Loucy (cell line): ENCODE results near the gene HSPA4L.

Source experiments
- H2AFZ ChIP-seq: fragments of 200-600 bp; sonication (generic); 2 replicates; pipeline ENCODE4 v1.6.0; 2016; ENCODE audit warnings: antibody characterized with exemption, mild to moderate bottlenecking, low read length, moderate library complexity
- H3F3A ChIP-seq: fragments of 200-600 bp; 2 replicates; pipeline ENCODE4 v1.6.0; 2016; ENCODE audit warnings: antibody characterized with exemption, low read depth, mild to moderate bottlenecking
- H3K27me3 ChIP-seq: fragments of 200-600 bp; sonication (generic); 2 replicates; pipeline ENCODE4 v1.6.1; 2014; ENCODE audit warnings: low read length, mild to moderate bottlenecking; ENCODE audit not compliant: insufficient read depth, poor library complexity, severe bottlenecking
- H3K36me3 ChIP-seq: fragments of 200-600 bp; sonication (generic); 2 replicates; pipeline ENCODE4 v1.6.1; 2016; ENCODE audit warnings: low read length; ENCODE audit not compliant: insufficient read depth
- H3K4me1 ChIP-seq: fragments of 200-600 bp; sonication (generic); 2 replicates; pipeline ENCODE4 v1.5.1; 2014; ENCODE audit warnings: low read length, mild to moderate bottlenecking; ENCODE audit not compliant: insufficient read depth, poor library complexity, severe bottlenecking
- H3K4me2 ChIP-seq: fragments of 200-600 bp; sonication (generic); 2 replicates; pipeline ENCODE4 v1.6.0; 2014; ENCODE audit warnings: antibody characterized with exemption, low read length, low read depth, mild to moderate bottlenecking; ENCODE audit not compliant: poor library complexity, severe bottlenecking
- H3K4me3 ChIP-seq: fragments of 200-600 bp; sonication (generic); 2 replicates; pipeline ENCODE4 v1.5.1; 2014; ENCODE audit warnings: low read length, mild to moderate bottlenecking, mixed read lengths; ENCODE audit not compliant: poor library complexity, severe bottlenecking
- H3K79me2 ChIP-seq: fragments of 200-600 bp; sonication (generic); 2 replicates; pipeline ENCODE4 v1.6.1; 2014; ENCODE audit warnings: low read length; ENCODE audit not compliant: insufficient read depth
- H3K9ac ChIP-seq: fragments of 200-600 bp; sonication (generic); 2 replicates; pipeline ENCODE4 v1.6.0; 2014; ENCODE audit warnings: mild to moderate bottlenecking, low read depth, low read length, moderate library complexity; ENCODE audit not compliant: poor library complexity, severe bottlenecking
- H3K9me2 ChIP-seq: fragments of 200-600 bp; sonication (generic); replicated peaks from 2 replicates; pipeline ENCODE4 v1.6.1; 2016; ENCODE audit warnings: low read depth, low read length, mixed read lengths
- H3K9me3 ChIP-seq: fragments of 200-600 bp; sonication (generic); 2 replicates; pipeline ENCODE4 v1.6.1; 2014; ENCODE audit warnings: mild to moderate bottlenecking, antibody characterized with exemption, low read length, low read depth; ENCODE audit not compliant: insufficient read depth
- H4K20me1 ChIP-seq: fragments of 200-600 bp; sonication (generic); 2 replicates; pipeline ENCODE4 v1.6.0; 2014; ENCODE audit warnings: antibody characterized with exemption, low read length, mild to moderate bottlenecking; ENCODE audit not compliant: insufficient read depth, poor library complexity, severe bottlenecking
- EZH2phosphoT487 ChIP-seq: fragments of 200-600 bp; IDR thresholded peaks from 2 replicates; pipeline ENCODE4 v1.6.1; 2018; ENCODE audit warnings: antibody characterized with exemption, mild to moderate bottlenecking, moderate library complexity, borderline replicate concordance
- TF ChIP-seq, protein P1 (sequence below): fragments of 200-600 bp; sonication (generic); conservative IDR thresholded peaks from 2 replicates; pipeline ENCODE4 v1.5.1; 2014; ENCODE audit warnings: mild to moderate bottlenecking, antibody characterized with exemption, low read length

The HSPA4L gene

DNA sequence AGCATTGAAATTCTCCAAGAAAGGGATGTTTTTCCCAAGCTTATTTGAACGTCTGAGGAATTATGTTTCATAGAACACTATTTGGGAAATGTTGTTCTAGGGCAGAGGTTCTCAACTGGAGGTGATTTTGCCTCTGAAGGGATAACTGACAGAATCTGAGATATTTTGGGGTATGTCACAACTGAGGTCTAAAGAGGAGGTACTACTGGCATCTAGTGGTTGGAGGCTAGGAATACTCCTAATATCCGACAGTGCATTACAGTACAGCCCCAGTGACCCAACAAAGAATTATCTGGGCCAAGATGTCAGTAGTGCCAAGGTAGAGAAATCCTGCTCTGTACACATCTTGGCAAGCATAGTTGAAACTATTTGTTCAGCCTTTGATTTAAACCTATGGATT, 6.4 kb downstream of the HSPA4L start:
- Histone ChIP-seq H3K36me3 (no peaks in the 10 kb centered on the region), H3K4me3 (no peak overlapping the region), H3F3A (no peaks in the 10 kb centered on the region), H3K9me2 (no peaks in the 10 kb centered on the region), H3K9ac (no peak overlapping the region), H3K27me3 (no peaks in the 10 kb centered on the region), H3K9me3 (no peaks in the 10 kb centered on the region), H3K4me1 (no peaks in the 10 kb centered on the region), H3K79me2 (no peaks in the 10 kb centered on the region), H2AFZ (no peak overlapping the region), H4K20me1 (no peaks in the 10 kb centered on the region), H3K4me2 (no peak overlapping the region)
- TF ChIP-seq, protein P1, sequence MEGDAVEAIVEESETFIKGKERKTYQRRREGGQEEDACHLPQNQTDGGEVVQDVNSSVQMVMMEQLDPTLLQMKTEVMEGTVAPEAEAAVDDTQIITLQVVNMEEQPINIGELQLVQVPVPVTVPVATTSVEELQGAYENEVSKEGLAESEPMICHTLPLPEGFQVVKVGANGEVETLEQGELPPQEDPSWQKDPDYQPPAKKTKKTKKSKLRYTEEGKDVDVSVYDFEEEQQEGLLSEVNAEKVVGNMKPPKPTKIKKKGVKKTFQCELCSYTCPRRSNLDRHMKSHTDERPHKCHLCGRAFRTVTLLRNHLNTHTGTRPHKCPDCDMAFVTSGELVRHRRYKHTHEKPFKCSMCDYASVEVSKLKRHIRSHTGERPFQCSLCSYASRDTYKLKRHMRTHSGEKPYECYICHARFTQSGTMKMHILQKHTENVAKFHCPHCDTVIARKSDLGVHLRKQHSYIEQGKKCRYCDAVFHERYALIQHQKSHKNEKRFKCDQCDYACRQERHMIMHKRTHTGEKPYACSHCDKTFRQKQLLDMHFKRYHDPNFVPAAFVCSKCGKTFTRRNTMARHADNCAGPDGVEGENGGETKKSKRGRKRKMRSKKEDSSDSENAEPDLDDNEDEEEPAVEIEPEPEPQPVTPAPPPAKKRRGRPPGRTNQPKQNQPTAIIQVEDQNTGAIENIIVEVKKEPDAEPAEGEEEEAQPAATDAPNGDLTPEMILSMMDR: peak; percentile 39
- no peak for TF ChIP-seq EZH2phosphoT487

DNA sequence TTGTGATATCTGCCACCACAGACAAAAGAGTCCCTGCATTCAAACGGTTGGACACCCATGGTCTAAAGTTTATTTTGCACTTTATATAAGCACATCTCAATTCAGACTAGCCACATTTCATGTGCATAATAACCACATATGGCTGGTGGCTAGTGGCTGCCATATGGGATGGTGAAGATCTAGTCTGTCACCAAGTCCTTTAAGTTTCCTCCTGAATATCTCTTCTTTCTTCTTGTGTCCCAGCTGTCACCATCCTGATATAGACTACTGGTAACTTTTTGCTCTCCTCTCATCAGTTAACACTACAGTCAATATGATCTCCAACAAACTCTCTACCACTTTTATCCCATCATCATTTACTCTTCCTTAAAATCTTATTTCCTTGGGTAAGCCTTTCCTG, 9.3 kb downstream of the HSPA4L start:
- Histone ChIP-seq H3K27me3 (no peaks in the 10 kb centered on the region), H3K9me2 (no peaks in the 10 kb centered on the region), H3K4me2 (no peak overlapping the region), H3K79me2 (no peaks in the 10 kb centered on the region), H2AFZ (no peak overlapping the region), H3K9me3 (no peaks in the 10 kb centered on the region), H3K36me3 (no peaks in the 10 kb centered on the region), H3K9ac (no peak overlapping the region), H3K4me1 (no peaks in the 10 kb centered on the region), H3F3A (no peaks in the 10 kb centered on the region), H4K20me1 (no peaks in the 10 kb centered on the region), H3K4me3 (no peak overlapping the region)
- TF ChIP-seq, protein P1: no peak
- no peak for TF ChIP-seq EZH2phosphoT487

DNA sequence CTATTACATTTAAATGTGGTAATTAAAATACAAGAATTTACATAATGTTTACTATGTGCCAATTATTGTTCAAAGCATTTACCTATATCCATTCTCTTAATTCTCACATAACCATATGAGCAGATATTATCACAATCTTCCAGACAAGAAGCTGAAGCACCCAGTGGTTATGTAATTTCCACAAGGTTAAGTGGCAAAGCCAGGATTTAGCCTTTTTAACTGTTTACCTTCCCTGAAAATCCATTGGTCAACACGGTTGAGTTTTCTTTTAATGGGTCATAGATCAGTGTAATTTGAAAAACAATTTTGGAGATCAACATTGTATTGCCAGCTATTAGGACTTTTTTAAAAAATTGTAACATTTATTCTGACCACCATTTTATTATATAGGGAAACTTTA, 11.4 kb downstream of the HSPA4L start:
- Histone ChIP-seq H3K36me3 (no peaks in the 10 kb centered on the region), H3K4me1 (no peaks in the 10 kb centered on the region), H2AFZ (no peak overlapping the region), H3F3A (no peaks in the 10 kb centered on the region), H3K4me2 (no peak overlapping the region), H3K27me3 (no peaks in the 10 kb centered on the region), H3K9me3 (no peaks in the 10 kb centered on the region), H3K4me3 (no peak overlapping the region), H3K9ac (no peak overlapping the region), H3K9me2 (no peaks in the 10 kb centered on the region), H3K79me2 (no peaks in the 10 kb centered on the region), H4K20me1 (no peaks in the 10 kb centered on the region)
- TF ChIP-seq, protein P1: no peak
- no peak for TF ChIP-seq EZH2phosphoT487
